ENCODE results near the gene CHCHD10. TPM values are rescaled to one million over a fixed set of nuclear protein-coding genes. Genes with fewer than 3 reads are reported as not detected.

Gene CHCHD10
- total RNA-seq, 1 experiment from 2014 or later, result 198 TPM

- Mint-ChIP-seq H3K4me1 (peaks cover 8% of the 10 kb centered on the region), H3K9me3 (no peaks in the 10 kb centered on the region), H3K36me3 (no peaks in the 10 kb centered on the region), H3K27ac (no peak overlapping the region), H3K27me3 (ENCODE audit: low read depth) (peaks cover 18% of the 10 kb centered on the region), H3K4me3 (no peak overlapping the region)
- ChIA-PET POLR2A (interaction anchor here (1.6 kb wide), 1 partner anchor 78 kb away, joined by 3 read pairs; no protein-coding TSS in a partner anchor), CTCF (interaction anchor here (0.9 to 1.3 kb wide), 3 partner anchors 10 to 71 kb away, joined by 3 to 9 read pairs (median 3); partner anchors contain the start of gene CHCHD10)
- DNase-seq (ENCODE audit: low spot score) (no peak), ATAC-seq (no peak)
- no peak for TF ChIP-seq FOXJ3 (CRISPR knock-in tag; IDR thresholded peaks at IDR 0.05; ENCODE audit: borderline replicate concordance)
Observed at GRCh38 chr22:23778577-23778900, 10.8 kb upstream of the CHCHD10 start.

- H3K27ac Mint-ChIP-seq, result no peak overlapping the region
- ATAC-seq (no peak), DNase-seq (ENCODE audit: low spot score) (no peak)
- CTCF ChIA-PET, result interaction anchor here (0.9 to 1.3 kb wide), 5 partner anchors 8 to 79 kb away, joined by 3 to 9 read pairs (median 3); partner anchors contain the start of genes CHCHD10, SLC2A11 and SMARCB1
- H3K36me3 Mint-ChIP-seq, result no peaks in the 10 kb centered on the region
- no peak overlapping the region for H3K4me3 Mint-ChIP-seq
- POLR2A ChIA-PET, result interaction anchor here (1.6 kb wide), 1 partner anchor 78 kb away, joined by 3 read pairs; no protein-coding TSS in a partner anchor
- peaks cover 24% of the 10 kb centered on the region for H3K27me3 Mint-ChIP-seq (ENCODE audit: low read depth)
- no peak for TF ChIP-seq ZBTB43 (CRISPR knock-in tag; IDR thresholded peaks at IDR 0.05)
- no peak for TF ChIP-seq NFYB (CRISPR knock-in tag; conservative IDR thresholded peaks at IDR 0.05; ENCODE audit: low read depth)
- no peak for TF ChIP-seq E2F5 (CRISPR knock-in tag; IDR thresholded peaks at IDR 0.05)
- TF ChIP-seq NR3C1 (CRISPR knock-in tag; conservative IDR thresholded peaks at IDR 0.05; ENCODE audit: low read depth), result no peak
- no peak for TF ChIP-seq ZNF281 (CRISPR knock-in tag; IDR thresholded peaks at IDR 0.05)
- TF ChIP-seq CTCF (IDR thresholded peaks at IDR 0.05), result no peak
- no peak for TF ChIP-seq FOXK1 (CRISPR knock-in tag; IDR thresholded peaks at IDR 0.05)
- H3K9me3 Mint-ChIP-seq, result no peaks in the 10 kb centered on the region
- peaks cover 13% of the 10 kb centered on the region for H3K4me1 Mint-ChIP-seq
Observed at GRCh38 chr22:23777776-23778576, 10.2 kb upstream of the CHCHD10 start.

- POLR2A ChIA-PET, result interaction anchor here (1.2 kb wide), 1 partner anchor 81 kb away, joined by 3 read pairs; the partner anchor contains the start of gene SLC2A11
- CTCF ChIA-PET, result interaction anchor here (0.9 to 1.4 kb wide), 4 partner anchors 9 to 81 kb away, joined by 3 to 7 read pairs (median 4); partner anchors contain the start of genes CHCHD10 and SLC2A11
- no peak for ATAC-seq
- TF ChIP-seq ATF2 (CRISPR knock-in tag; IDR thresholded peaks at IDR 0.05; ENCODE audit: borderline replicate concordance, low read depth) (no peak), RORB (CRISPR knock-in tag; IDR thresholded peaks at IDR 0.05) (no peak), MAX (CRISPR knock-in tag; IDR thresholded peaks at IDR 0.05) (no peak), GTF2I (CRISPR knock-in tag; conservative IDR thresholded peaks at IDR 0.05) (no peak), CBFB (CRISPR knock-in tag; IDR thresholded peaks at IDR 0.05; ENCODE audit: low read depth) (no peak), ESRRA (CRISPR knock-in tag; IDR thresholded peaks at IDR 0.05; ENCODE audit: borderline replicate concordance) (no peak), FOXJ3 (CRISPR knock-in tag; IDR thresholded peaks at IDR 0.05; ENCODE audit: borderline replicate concordance) (no peak)
- Mint-ChIP-seq H3K9me3 (no peaks in the 10 kb centered on the region), H3K27ac (no peak overlapping the region), H3K4me3 (no peak overlapping the region), H3K4me1 (peaks cover 26% of the 10 kb centered on the region), H3K36me3 (no peaks in the 10 kb centered on the region), H3K27me3 (ENCODE audit: low read depth) (peaks cover 25% of the 10 kb centered on the region)
- DNase-seq (ENCODE audit: low spot score), result no peak
Observed at GRCh38 chr22:23775779-23776375, 8.1 kb upstream of the CHCHD10 start.
